8988T (cell line): ENCODE measurements around the gene ZNF611.
"Not testable (repeated sequence)": the region's sequence is repeated elsewhere in the genome, so short reads cannot be mapped to it uniquely, and the experiment has no call there.

Experiments
- DNase-seq: peaks from one replicate; pipeline ENCODE4 v3.0.0; 2011

Gene ZNF611

DNA sequence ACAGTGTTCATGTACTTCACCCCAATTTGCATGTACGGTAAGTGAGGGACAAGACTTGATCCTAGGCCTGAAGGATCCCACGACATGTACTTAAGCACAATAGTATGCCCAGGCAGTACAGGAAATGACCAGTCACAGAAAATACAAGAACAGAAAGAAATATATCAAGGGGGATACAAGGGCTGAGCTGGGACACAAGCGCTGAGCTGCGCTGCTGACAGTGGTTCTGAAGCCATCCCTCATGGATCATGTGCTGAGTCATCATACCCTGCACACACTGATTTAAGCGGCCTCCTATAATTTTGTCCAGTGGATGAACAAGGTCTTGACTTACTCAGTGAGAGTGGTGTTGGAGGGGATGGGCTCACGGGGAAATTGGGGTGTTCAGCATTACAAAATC is 59.6 kb downstream of the ZNF611 start:
- not testable (repeated sequence) for DNase-seq

DNA sequence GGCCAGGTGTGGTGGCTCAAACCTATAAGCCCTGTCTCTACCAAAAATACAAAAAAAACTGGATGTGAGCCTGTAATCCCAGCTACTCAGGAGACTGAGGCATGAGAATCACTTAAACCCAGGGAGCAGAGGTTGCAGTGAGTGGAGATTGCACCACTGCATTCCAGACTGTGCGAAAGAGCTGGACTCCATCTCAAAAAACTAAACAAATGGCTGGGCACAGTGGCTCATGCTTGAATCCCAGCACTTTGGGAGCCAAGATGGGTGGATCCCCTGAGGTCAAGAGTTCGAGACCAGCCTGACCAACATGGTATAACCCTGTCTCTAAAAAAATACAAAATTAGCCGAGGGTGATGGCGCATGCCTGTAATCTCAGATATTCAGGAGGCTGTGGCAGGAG is 61.8 kb downstream of the ZNF611 start:
- DNase-seq, result no peak

DNA sequence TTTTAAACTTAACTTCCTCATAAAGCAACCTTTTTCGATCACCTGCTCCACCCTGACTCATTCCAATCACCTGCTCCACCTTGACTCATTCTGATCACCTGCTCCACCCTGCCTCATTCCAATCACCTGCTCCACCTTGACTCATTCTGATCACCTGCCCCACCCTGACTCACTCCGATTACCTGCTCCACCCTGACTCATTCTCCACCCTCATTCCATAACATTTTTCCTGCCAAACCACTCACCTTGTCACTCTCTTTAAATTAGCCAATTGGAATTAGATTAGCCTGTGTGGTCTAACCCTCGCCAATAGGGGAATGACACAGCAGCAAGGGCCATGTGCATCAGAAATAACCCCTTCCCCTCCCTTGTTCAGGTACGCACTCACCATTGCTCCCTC is 64.8 kb downstream of the ZNF611 start:
- DNase-seq, result no peak

DNA sequence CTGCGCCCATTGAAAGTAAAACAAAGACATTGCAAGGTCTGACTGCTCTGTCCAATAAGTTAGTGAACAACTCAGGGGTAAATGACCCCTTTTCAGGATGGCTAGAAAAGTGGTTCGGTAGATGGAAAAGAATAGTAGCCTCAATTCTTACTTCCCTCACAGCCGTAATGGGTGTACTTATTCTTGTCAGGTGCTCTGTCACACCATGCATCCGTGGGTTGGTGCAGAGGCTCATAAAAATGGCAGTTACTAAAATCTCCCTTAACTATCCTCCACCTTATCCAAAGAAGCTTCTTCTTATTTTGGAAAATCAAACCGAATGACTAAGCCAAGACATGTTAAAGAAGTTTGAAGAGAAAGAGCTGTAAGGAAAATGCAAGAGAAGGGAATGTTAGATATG is 65.3 kb downstream of the ZNF611 start:
- DNase-seq, result no peak

DNA sequence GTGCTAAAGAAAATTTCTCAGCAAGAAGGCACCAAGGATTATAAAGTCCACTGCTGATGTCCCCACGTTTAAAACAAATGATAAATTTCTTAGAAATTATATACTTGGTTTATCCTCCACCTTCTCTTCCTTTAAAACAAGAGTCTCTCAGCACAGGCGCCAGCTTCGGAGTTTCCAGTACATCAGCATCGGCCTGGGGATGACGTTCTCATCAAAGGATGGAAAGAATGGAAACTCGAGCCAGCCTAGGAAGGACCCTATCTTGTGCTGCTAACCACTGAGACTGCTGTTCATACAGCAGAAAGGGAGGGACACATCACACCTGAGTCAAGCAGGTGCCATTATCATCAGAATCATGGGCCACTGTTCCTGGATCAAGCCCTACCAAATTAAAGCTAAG is 66.9 kb downstream of the ZNF611 start:
- DNase-seq, result no peak

DNA sequence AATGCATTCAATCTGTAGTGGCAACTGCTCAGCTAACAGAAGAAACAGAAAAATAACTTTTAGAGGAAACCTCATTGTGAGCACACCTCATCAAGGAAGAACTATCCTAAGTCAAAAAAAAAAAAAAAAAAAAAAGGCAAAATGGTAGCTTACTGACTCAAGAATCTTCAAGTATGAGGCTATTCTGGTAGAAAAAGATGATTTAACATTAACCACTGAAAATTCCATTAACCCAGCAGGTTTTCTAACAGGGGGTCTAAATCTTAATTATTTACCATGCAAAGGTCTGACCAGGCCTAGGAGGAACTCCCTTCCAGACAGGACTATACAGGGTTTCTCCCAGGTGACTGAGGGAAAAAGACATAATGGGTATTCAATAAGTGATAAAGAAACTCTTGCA is 68.3 kb downstream of the ZNF611 start:
- no peak for DNase-seq

DNA sequence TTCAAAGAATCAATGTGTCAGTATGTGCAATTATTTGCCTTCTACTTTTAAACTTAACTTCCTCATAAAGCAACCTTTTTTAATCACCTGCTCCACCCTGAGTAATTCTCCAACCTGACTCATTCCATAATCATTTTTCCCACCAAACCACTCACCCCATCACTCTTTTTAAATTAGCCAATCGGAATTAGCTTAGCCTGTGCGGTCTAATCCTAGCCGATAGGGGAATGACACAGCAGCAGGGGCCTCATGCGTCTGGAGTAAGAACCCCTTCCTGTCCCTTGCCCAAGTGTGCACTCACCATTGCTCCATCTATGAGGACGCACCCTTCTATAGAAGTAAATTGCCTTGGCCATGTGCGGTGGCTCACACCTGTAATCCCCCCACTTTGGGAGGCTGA is 69.3 kb downstream of the ZNF611 start:
- DNase-seq, result no peak

DNA sequence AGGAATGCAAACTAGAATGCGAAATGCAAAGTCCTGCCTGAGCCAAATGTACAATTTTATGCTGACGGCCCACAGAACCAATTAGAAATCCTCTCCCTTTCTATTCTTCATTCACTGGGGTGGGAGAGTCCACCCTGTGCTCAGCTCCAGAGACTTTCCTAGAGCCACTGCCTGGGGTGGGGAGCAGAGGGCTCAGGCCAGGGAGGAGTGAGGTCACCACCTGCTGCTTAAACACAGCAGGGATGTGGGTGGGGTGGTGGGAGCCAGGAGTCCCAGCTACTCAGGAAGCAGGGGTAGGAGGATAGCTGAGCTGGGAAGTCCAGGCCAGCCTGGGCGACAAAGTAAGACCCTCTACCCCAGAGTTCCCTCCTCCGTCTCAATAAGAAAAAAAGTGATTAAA is 69.8 kb downstream of the ZNF611 start:
- DNase-seq, result no peak

DNA sequence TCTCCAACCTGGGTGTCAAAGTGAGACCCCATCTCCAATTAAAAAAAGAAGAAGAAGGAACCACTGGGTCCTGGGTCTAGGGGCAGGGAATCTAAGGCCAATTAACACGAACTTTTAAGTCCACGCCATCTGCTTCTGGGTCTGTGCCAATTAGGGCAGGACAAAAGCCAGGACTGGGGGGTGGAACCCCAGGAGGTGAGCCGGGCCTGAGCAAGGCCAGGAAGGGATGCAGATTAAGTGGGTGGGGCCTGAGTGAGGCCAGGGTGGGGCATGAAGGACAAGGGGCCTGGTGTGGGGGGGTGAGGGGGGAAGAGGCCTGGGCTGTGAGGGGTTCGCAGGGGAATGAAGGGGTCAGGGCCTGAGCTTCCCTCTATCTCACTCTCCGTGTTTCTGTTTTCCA is 70.4 kb downstream of the ZNF611 start:
- no peak for DNase-seq

DNA sequence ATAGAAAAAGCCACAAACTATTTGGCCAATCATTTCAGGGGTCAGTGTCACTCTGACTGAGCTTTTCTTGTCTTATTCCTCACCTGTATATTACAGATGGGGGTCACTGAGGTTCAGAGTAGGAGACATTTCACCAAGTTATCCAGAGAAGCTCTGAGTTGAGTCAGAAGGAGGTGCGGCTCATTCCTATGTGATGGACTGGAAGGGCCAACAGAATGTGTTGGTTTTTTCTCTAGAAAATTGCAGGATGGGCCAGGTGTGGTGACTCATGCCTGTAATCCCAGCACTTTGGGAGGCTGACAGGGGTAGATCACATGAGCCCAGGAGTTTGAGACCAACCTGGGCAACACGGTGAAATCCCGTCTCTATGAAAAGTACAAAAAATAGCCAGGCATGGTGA is 72.2 kb downstream of the ZNF611 start:
- DNase-seq, result no peak

DNA sequence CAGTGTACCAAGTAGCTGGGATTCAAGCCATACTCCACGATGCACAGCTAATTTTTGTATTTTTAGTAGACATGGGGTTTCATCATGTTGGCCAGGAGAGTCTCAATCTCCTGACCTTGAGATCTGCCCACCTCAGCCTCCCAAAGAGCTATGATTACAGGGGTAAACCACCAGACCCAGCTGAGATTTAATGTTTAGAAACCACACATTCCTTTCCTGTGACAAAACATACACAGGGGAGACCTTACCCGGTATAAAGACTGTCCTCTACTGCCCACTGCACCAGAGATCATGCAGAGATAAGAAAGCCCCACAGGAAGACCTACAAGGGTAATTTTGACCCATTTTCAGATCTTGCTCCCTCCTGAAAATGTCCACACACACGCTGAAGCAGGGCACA is 73.9 kb downstream of the ZNF611 start:
- DNase-seq, result no peak

DNA sequence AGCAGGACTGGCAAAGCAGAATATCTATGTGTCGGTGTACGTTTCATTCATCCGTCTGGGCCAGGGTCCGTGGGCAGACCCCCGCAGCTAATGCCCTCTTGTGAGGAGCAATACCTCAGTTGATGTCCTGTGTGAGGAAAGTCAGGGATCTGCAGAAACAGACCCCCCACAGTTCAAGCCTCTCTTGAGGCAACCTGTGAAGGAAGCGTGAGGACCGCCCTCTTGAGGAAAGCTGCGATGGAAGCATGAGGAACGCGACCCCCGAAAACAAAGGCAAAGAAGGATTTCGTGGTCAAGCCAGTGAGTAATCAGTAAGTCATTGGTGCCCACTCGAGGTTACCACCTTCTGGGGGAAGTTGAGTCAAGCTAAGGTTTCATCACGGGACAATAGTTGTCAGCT is 75.8 kb downstream of the ZNF611 start:
- no peak for DNase-seq

DNA sequence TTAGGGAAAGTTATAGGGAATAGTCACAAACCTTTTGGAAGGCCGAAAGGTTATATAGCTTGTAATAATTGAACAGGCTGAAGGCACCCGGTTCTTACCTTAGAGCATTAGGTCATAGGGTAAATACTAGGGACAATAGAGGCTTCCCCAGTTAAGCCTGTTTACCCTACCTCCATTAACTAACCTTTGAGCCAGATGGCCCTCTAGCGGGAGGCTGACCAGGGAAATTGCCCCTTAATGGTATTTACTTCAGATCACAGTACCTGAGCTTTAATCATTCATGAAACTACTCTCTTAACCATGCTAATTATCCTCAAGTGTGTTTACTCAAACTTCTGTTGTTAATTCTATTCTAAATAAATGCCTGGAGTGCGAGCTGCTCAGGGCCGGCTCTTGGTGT is 76.2 kb downstream of the ZNF611 start:
- no peak for DNase-seq

DNA sequence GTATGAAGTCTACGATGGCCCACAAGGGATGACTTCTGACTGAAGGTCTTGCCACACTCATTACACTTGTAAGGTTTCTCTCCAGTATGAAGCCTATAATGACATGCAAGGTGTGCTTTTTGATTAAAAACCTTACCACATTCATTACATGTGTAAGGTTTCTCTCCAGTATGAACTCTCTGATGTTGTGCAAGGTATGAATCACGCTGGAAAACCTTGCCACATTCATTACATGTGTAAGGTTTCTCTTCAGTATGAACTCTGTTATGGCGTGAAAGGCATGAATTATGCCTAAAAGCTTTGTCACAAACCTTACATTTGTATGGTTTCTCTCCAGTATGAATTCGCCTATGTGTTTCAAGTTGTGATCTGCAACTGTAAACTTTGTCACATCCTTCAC is 81.7 kb downstream of the ZNF611 start:
- DNase-seq, result no peak
